Measurements from ENCODE around the gene TES. TPM values are rescaled to one million over a fixed set of nuclear protein-coding genes. Genes with fewer than 3 reads are reported as not detected.

The TES gene
- total and polyA plus RNA-seq, 2 of the 8 experiments (the other 6 are each of a cell fraction or from before 2014, with no cell fraction given), result 18.2 to 36.3 TPM

GRCh38 chr7:116171094-116171493 is 39.2 kb upstream of the TES start:
- Histone ChIP-seq H2AFZ (ENCODE audit: low read length) (no peak overlapping the region), H3K4ac (replicated peaks; ENCODE audit: insufficient read length, low read depth, low read length) (no peak overlapping the region), H3K27me3 (replicated peaks in 1 of 4; ENCODE audit: control insufficient read depth in 3 of 4, extremely low read depth in 1 of 4, insufficient read depth in 3 of 4, low read length in 3 of 4) (no peaks in the 10 kb centered on the region), H2BK12ac (ENCODE audit: low read depth, low read length) (no peak overlapping the region), H4K20me1 (replicated peaks in 1 of 2; ENCODE audit: control insufficient read depth in 1 of 2, insufficient read depth in 2 of 2, low read length in 2 of 2) (no peaks in the 10 kb centered on the region), H3K9ac (replicated peaks in 1 of 4; ENCODE audit: extremely low read depth in 1 of 4, low read depth in 3 of 4, low read length in 3 of 4) (no peak overlapping the region), H3K4me2 (ENCODE audit: insufficient read depth in 1 of 2, low read depth in 2 of 2, low read length in 2 of 2) (no peak overlapping the region), H4K91ac (replicated peaks; ENCODE audit: insufficient read length, low read length) (no peak overlapping the region), H2BK20ac (ENCODE audit: low read length) (no peak overlapping the region), H2BK15ac (ENCODE audit: low read length) (no peak overlapping the region), H4K5ac (ENCODE audit: insufficient read length, low read depth, low read length) (no peak overlapping the region), H2AK5ac (ENCODE audit: low read depth, low read length) (no peak overlapping the region), H3K56ac (replicated peaks; ENCODE audit: insufficient read length, low read depth, low read length) (no peak overlapping the region), H3K4me3 (ENCODE audit: extremely low read depth in 1 of 4, insufficient read depth in 2 of 4, low read depth in 3 of 4, low read length in 4 of 4) (no peak overlapping the region), H3K23ac (ENCODE audit: insufficient read length) (no peak overlapping the region), H3K4me1 (replicated peaks in 1 of 4; ENCODE audit: control insufficient read depth in 3 of 4, insufficient read depth in 4 of 4, low read length in 3 of 4) (no peaks in the 10 kb centered on the region; a peak in 1 of 7 replicates), H2BK120ac (replicated peaks; ENCODE audit: low read depth, low read length) (no peak overlapping the region), H3K36me3 (ENCODE audit: control insufficient read depth in 2 of 4, insufficient read depth in 4 of 4, low read length in 3 of 4) (no peaks in the 10 kb centered on the region), H3K79me2 (ENCODE audit: control insufficient read depth in 1 of 2, insufficient read depth in 2 of 2, low read length in 2 of 2) (no peaks in the 10 kb centered on the region), H3K14ac (ENCODE audit: insufficient read length) (no peak overlapping the region), H4K8ac (ENCODE audit: extremely low read depth, insufficient read depth, low read length) (no peak overlapping the region), H2BK5ac (ENCODE audit: low read depth, low read length) (no peak overlapping the region), H3K27ac (ENCODE audit: low read depth, low read length) (no peak overlapping the region), H3K79me1 (ENCODE audit: low read depth, low read length) (no peaks in the 10 kb centered on the region), H3K23me2 (ENCODE audit: low read depth, low read length) (no peaks in the 10 kb centered on the region), H3K18ac (ENCODE audit: extremely low read depth, low read length) (no peak overlapping the region), H3K9me3 (ENCODE audit: insufficient read depth in 2 of 2, low read depth in 1 of 2, low read length in 1 of 2) (no peaks in the 10 kb centered on the region)
- DNase-seq (ENCODE audit: low read depth in 1 of 2, low spot score in 2 of 2) (no peak), FAIRE-seq (no peak)
- POLR2A ChIA-PET (ENCODE audit: partially characterized antibody), result no interaction called here
- WGBS, 2 experiments (ENCODE audit: extremely low coverage in 1 of 2, insufficient coverage in 1 of 2, insufficient read length in 1 of 2, insufficient replicate concordance in 2 of 2, low coverage in 1 of 2, low lambda C conversion rate in 2 of 2, missing lambda C conversion rate in 1 of 2), result 88% methylated on average over 2 of the region's 2 CpGs; no CpG with 5 or more reads in 1 of the 2 experiments
- CTCF ChIA-PET (ENCODE audit: partially characterized antibody), result interaction anchor here (0.8 to 6.1 kb wide), 14 partner anchors 9 to 420 kb away, joined by 3 to 46 read pairs (median 4); no protein-coding TSS in a partner anchor
- TF ChIP-seq SP1 (IDR thresholded peaks at IDR 0.05; ENCODE audit: low read depth, low read length), result no peak
- TF ChIP-seq RNF2 (IDR thresholded peaks at IDR 0.05; ENCODE audit: borderline replicate concordance, low read depth, low read length, missing control alignments, poor library complexity, severe bottlenecking), result no peak
- no peak for TF ChIP-seq TAF7 (optimal IDR thresholded peaks at IDR 0.05; ENCODE audit: borderline replicate concordance, low read depth, low read length)
- TF ChIP-seq POU5F1 (IDR thresholded peaks at IDR 0.05; ENCODE audit: low read depth, low read length), result no peak
